GM10248 (cell line): ENCODE results near the gene SLC4A1.

Experiments used
- CTCF ChIA-PET: fragments of 300-600 bp; sonication (Branson Sonifier 250); formaldehyde crosslinking; extraction: SDS; loops from one replicate; lab custom pipeline; 2021; ENCODE audit warnings: antibody characterized with exemption; lab: Yijun Ruan, JAX
- POLR2A ChIA-PET: fragments of 350-650 bp; sonication (Branson Sonifier 250); formaldehyde crosslinking; extraction: SDS; loops from one replicate; lab custom pipeline; 2020; ENCODE audit warnings: antibody characterized with exemption; lab: Yijun Ruan, JAX
- DNase-seq: peaks from one replicate; pipeline ENCODE4 v3.0.0; 2012; ENCODE audit errors: extremely low spot score
- CTCF ChIP-seq: IDR thresholded peaks from 2 replicates; pipeline ENCODE4 v1.5.1; 2012; ENCODE audit warnings: mild to moderate bottlenecking, low read depth; ENCODE audit errors: extremely low read depth, missing control alignments, control extremely low read depth

The SLC4A1 gene

GRCh38 chr17:44308320-44308818 is 40.4 kb upstream of the SLC4A1 start, which contains the start of gene RUNDC3A:
Gene RUNDC3A (plus strand): TSS chr17:44308601. CDS start chr17:44308833, 232 bp downstream.
- peak; percentile 92 for DNase-seq
- ChIA-PET CTCF (interaction anchor here (1.0 kb wide), 1 partner anchor 12 kb away, joined by 3 read pairs; no protein-coding TSS in a partner anchor), POLR2A (no interaction called here)
- TF ChIP-seq CTCF, result no peak

GRCh38 chr17:44307387-44308186 is 39.7 kb upstream of the SLC4A1 start:
- no peak for DNase-seq
- ChIA-PET POLR2A (no interaction called here), CTCF (interaction anchor here (1.0 kb wide), 1 partner anchor 12 kb away, joined by 3 read pairs; no protein-coding TSS in a partner anchor)
- TF ChIP-seq CTCF, result no peak

- TF ChIP-seq CTCF, result no peak
- ChIA-PET POLR2A (no interaction called here), CTCF (interaction anchor here (0.7 to 2.5 kb wide), 2 partner anchors 11 to 94 kb away, joined by 3 to 7 read pairs; no protein-coding TSS in a partner anchor)
- DNase-seq, result no peak
Measured at GRCh38 chr17:44304651-44305050, 36.7 kb upstream of the SLC4A1 start.

- DNase-seq, result no peak
- CTCF ChIA-PET, result interaction anchor here (1.0 kb wide), 1 partner anchor 33 kb away, joined by 3 read pairs; no protein-coding TSS in a partner anchor
- TF ChIP-seq CTCF, result no peak
- POLR2A ChIA-PET, result no interaction called here
Measured at GRCh38 chr17:44297975-44298374, 30.0 kb upstream of the SLC4A1 start.

- peak; percentile 33 for DNase-seq
- TF ChIP-seq CTCF, result no peak
- POLR2A ChIA-PET, result no interaction called here
- CTCF ChIA-PET, result interaction anchor here (0.9 to 1.5 kb wide), 3 partner anchors 11 to 26 kb away, joined by 3 read pairs; no protein-coding TSS in a partner anchor
Measured at GRCh38 chr17:44293509-44294226, 25.7 kb upstream of the SLC4A1 start.

GRCh38 chr17:44287651-44288050 is 19.7 kb upstream of the SLC4A1 start:
- ChIA-PET CTCF (interaction anchor here (0.9 to 1.2 kb wide), 4 partner anchors 9 to 164 kb away, joined by 3 read pairs; partner anchors contain the start of gene HDAC5), POLR2A (no interaction called here)
- DNase-seq, result no peak
- no peak for TF ChIP-seq CTCF
